ENCODE results near the gene PCDH15. TPM values are rescaled to one million over a fixed set of nuclear protein-coding genes. Genes with fewer than 3 reads are reported as not detected.

Gene PCDH15
- polyA plus RNA-seq, 4 donors, result 4.0 to 6.8 (median 4.8) TPM

DNA sequence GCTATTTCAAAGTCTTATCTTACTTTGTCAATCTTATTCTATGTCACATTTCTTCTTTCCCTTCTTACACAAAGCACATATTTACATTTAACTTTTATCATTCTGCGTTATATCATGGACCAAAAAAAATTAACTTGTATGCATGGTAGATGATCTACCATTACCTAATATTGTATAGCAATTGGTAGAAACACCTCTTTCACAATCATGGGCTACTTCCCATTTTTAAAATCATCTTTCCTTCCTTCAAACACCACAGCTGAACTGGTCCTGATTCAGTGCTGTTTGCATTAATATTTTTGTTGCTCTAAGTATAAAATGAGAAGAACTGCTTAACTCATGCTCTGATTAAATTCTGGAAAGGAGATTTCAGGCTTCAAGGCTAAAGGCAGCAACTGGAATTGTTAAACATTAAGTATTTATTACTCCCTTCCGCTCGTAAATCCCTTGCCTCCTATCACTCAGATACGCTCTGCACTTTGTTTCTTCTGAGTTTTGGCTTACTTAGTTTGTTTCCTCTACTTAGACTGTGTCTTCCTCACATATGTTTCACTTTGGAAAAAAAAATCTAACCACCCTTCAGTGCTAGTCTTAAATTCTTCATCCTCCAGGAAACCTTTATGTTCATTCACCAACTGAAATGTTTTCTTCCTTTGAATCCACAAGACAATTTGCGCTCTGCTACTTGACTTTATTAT, 901.4 kb downstream of the PCDH15 start:
- peak; percentile 16 to 56 (median 28) for DNase-seq (ENCODE audit: low read depth in 4 of 4, low spot score in 3 of 4)

DNA sequence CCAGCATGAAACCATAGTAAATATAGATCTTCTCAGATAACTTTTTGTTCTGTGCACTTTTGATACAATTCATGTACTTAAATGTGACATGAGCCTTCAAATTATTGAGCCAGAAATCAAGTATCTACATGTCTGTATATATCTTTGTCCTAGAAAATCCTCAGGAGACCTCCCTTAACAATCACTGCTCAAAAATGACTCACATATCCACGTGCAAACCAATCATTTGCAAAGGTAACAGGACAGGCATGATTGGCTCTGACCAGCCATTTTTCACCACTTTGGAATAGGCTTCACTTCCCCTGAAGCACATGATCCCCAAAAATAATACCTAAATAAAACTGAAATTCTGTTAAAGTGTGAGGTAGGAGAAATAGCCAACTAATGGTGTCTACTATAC, 902.5 kb downstream of the PCDH15 start:
- no peak for DNase-seq (ENCODE audit: low read depth in 4 of 4, low spot score in 3 of 4)

GRCh38 chr10:53894145-53894544, 906.9 kb downstream of the PCDH15 start:
- no peak for DNase-seq (ENCODE audit: low read depth in 4 of 4, low spot score in 3 of 4)

DNA sequence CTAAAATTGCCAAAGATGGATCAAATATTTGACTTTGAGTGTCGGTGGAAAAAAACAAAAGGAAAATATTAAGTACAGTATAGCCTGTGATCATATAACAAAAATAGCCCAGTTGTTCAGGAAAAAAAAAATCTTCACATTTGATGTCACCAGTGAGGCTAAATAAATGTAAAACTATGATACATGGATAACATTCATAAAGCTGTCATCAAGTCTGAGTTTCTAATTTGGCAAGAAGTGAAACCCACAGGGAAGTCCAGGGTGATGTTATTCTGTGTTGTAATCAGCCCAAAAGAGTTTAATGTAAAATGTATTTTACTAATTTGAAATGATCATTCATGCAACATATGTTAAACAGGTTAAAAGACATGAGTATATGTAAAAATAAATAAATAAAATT, 908.0 kb downstream of the PCDH15 start:
- no peak for DNase-seq (ENCODE audit: low read depth in 4 of 4, low spot score in 3 of 4)

DNA sequence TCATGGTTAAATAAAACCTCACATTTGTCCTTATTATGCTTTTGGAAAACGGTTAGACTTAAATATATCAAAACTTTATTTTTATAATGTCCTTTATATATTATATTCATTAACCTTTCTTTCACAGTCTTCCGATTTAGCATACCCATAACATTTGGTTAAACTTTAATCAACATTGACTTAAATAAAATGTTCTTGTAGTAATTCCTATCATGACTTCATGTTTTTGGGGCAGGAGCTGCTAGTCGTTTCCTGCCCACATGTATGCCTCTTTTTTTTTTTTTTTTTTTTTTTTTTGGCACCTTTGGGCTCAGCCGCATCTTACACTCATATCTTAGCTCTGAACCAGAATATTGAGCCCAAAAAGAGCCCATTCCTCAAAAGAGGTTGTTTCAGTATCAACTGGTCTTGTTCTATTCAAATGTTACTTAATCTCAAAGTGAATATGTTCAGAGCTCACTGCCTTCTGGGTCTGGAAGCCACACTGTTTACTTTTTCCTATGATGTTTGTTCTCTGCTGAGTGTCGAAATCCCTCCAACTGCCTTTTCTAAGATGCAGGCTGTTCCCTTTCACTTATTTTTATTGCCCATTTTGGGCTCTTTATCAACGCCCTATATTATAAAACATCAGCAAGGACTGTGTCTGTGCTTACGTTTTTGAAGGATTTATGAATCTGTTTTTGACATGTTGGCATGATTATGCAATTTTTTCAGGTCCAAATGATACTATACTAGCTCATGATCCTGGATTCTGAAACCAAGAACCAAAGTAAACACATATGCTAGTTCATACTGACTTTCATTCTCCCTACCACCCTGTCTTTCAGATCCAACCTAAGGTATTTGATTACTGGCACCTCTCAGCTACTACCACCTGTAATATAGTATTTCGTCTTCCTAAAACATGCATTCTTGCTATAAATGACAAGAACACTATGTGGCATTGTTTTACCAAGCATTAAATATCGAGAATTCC, 914.4 kb downstream of the PCDH15 start:
- DNase-seq (ENCODE audit: low read depth in 4 of 4, low spot score in 3 of 4), result no peak

DNA sequence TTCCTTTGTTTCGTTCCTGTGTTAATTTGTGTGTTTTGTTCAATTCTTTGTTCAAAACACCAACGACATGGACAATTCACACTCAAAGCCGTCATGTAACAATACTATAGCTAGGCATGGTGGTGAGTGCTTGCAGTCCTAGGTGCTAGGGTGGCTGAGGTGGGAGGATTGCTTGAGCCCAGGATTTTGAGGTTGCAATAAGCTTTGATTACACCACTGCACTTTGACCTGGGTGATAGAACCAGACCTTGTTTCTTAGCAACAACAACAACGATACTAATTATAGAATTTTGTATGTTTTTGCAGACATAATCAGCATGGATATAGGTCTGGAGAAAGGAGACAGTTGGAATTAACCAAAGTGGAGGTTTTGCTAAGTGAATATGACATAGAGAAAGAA, 936.2 kb downstream of the PCDH15 start:
- DNase-seq (ENCODE audit: low read depth in 4 of 4, low spot score in 3 of 4), result no peak

DNA sequence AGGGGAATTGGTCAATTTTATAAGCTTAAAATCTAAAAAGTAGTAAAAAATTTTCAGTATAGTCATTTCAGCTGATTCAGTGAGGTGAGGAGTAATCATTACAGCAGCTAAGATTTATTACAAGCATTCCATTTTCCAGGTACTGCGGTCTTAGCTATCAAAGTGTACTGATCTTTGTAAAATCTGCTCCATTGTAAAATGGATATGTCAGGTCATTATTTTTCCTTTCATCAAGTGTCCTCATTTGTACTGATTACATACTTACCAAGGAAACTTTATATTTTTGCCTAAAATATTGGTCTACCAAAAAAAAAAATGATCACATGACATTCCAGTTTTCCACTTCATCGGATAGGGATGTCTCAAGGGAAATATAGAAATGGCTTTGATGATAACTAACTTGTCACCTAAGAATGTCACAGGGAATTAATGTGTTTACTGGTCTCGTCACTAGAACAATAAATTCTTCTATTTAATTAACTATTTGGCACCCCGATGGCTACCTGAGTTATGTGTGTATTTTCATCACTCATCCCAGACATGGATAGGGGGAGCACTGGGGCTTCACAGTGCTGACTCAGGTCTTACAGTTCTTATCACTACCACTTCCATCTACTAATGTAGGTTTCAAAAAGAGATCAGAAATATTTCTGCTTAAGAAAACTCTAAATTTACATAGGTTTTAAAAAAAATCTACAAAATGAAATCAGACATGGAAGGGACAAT, 948.4 kb downstream of the PCDH15 start:
- DNase-seq (ENCODE audit: low read depth in 4 of 4, low spot score in 3 of 4), result no peak

- no peak for DNase-seq (ENCODE audit: low read depth in 4 of 4, low spot score in 3 of 4)
These were observed 954.2 kb downstream of the PCDH15 start for GRCh38 chr10:53846809-53847208.

DNA sequence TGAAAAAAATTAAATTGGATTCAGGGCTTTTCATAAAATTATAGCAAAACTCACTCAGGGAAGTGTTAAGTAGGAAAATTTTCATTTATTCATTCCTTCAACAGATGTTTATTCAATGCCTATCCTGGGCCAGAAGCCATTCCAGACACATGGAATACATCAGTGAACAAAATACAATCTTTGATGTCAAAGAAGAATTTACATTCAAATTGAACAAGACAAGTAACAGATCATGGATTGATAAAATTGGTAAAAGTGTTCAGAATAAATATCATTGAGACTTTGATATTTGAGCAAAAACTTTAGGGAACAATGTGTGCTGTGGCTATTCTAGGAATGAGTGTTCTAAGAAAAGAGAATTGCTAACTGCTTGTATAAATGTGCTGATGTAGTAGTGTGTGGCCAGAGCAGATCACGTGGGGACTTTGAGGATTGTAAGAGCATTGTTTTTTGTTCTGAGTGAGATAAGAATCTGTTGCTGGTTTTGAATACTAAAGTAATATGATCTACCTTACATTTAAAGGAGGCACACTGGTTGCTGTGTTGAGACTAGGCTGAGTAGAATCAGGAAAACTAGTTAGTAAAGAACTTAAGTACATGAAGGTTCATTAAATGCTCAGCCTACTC, 957.2 kb downstream of the PCDH15 start:
- DNase-seq (ENCODE audit: low read depth in 4 of 4, low spot score in 3 of 4), result no peak

GRCh38 chr10:53841483-53842145, 959.4 kb downstream of the PCDH15 start:
- no peak for DNase-seq (ENCODE audit: low read depth in 4 of 4, low spot score in 3 of 4)

- DNase-seq (ENCODE audit: low read depth in 4 of 4, low spot score in 3 of 4), result no peak
These were observed 960.4 kb downstream of the PCDH15 start for GRCh38 chr10:53840653-53841052.

GRCh38 chr10:53839440-53840039, 961.5 kb downstream of the PCDH15 start:
- DNase-seq (ENCODE audit: low read depth in 4 of 4, low spot score in 3 of 4), result peak in 2 of 4 donors; percentile 39 to 44

- no peak for DNase-seq (ENCODE audit: low read depth in 4 of 4, low spot score in 3 of 4)
These were observed 964.4 kb downstream of the PCDH15 start for GRCh38 chr10:53836638-53837037.

DNA sequence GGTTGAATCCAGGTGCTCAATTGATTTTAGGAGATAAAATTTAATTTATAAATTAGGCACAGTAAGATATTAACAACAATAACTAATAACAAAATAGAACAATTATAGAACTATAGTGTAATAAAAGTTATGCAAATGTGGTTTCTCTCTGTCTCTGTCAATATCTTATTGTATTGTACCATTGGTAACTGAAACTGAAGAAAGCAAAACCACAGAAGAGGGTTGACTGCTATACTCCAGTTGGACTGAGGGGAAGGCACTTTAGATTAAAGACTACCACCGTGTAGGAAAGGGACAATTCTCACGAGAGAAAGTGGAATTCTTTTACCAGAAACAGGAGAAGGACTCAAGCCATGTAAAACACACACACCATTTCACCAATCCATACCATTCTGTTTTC, 967.1 kb downstream of the PCDH15 start:
- no peak for DNase-seq (ENCODE audit: low read depth in 4 of 4, low spot score in 3 of 4)

DNA sequence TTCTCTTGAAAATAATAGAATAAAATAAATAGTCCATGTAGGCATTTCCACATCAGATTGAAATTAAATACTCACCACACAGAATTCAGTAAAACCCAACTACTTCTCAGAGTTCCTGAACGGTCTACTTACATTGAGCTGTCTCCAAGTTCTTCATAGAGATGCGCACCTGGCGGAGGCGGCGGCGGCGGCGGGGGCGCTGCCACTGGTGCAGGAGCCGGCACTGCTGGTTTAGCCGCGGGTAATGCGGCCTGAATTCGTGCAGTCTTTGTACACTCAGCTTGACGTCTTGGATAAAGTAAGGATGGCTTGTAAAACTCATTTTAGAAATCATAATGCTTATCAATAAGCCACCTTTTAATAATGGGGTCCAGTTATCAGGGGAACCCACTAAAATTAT, 973.8 kb downstream of the PCDH15 start:
- no peak for DNase-seq (ENCODE audit: low read depth in 4 of 4, low spot score in 3 of 4)

GRCh38 chr10:53808677-53809372, 992.2 kb downstream of the PCDH15 start:
- no peak for DNase-seq (ENCODE audit: low read depth in 4 of 4, low spot score in 3 of 4)

DNA sequence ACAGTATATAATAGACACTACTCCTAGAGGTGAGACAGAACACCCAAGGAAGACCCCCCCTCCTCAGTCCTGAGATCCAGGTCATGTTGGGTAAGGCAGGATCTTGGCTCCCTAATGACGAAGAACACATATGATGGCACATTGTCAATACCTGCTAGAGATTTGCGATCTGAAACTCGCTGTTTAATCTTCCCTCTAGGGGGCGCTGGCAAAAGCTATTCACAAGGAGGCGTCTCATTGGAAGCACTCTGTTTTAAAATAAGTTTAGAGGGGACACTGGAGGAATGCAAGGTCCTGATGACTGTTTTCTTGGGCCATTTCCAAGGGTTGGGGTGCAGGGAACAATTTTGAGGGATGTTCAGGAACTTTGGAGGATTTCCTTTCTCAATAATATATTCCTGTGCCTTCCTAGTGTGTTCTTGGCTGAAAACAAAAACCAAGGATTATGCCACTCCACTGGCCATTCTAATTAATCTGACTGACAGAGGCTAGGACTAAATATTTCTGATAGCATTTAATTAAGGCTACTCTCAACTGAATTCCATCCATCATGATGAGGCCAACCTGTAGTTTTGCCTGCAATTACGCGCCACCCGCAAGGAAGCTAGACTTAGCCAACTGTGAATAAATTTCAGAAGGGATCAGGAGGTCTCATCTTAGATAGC, 1014.7 kb downstream of the PCDH15 start:
- DNase-seq (ENCODE audit: low read depth in 4 of 4, low spot score in 3 of 4), result no peak

DNA sequence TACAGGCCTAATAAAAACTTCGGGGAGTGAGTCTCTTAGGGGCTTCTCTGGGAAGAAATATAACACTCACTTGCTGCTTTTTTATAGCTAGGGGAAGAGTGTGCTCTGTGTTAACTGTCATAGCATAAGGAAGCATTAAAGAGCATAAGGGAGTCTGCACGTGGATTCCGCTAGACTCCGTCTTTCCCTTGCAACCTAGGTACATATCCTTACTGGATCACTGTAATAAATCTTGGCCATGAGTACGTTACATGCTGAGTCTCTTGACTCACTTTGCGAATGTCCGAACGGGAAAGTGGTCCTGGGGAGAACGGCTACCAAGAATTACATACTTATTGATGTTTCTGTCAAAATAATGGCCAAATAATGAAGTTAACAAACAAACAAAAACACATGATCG, 1029.3 kb downstream of the PCDH15 start:
- DNase-seq (ENCODE audit: low read depth in 4 of 4, low spot score in 3 of 4), result no peak

- DNase-seq (ENCODE audit: low read depth in 4 of 4, low spot score in 3 of 4), result no peak
These were observed 1030.1 kb downstream of the PCDH15 start for GRCh38 chr10:53770903-53771302.
